Dedifferentiated amniotic fluid mesenchymal stem cell (primary cell): ENCODE data around the gene REPS2.

Source experiments
- DNase-seq: peaks from one replicate; pipeline ENCODE4 v3.0.0-alpha.2; 2016; ENCODE audit errors: extremely low spot score

Gene REPS2

GRCh38 chrX:17000751-17001150 lies 54.3 kb downstream of the REPS2 start:
- no peak for DNase-seq

- no peak for DNase-seq
Measured at GRCh38 chrX:17005712-17006368, 59.4 kb downstream of the REPS2 start.

GRCh38 chrX:17007134-17007768 lies 60.8 kb downstream of the REPS2 start:
- no peak for DNase-seq

DNA sequence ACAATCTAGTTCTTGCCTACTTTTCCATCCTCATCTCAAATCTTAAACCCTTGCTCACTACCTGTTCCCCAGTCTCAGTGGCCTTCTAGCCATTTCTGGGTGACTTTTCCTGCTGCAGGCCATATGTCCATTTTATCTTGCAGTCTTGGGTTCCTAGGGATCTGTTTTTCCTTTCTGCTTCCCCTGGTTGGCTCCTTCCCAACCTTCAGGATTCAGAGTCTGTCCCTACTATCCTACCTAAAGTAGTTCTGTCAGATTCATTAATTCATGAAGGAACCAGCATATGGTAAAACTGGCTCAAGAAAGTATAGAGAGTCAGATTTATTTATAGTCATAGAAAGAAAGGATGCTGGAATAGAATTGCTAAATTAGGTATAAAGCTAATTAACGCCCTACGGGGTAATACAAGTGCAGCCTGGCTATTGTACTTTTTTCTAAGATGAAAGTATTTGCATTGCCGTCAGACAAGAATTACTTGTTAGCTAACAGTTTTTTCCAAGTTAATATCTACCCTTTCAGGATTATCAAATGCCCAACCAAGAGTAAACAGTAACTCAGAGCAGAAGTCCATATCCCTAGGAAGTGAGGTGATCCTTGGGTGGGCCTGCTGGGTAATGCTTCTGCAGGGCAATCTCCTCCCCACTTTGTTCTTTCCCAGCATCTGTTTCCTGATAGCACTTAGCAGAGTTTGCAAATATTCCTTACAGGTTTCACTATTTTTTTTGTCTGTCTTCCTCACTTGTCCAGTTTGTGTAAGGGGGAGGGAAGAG lies 63.6 kb downstream of the REPS2 start:
- no peak for DNase-seq

- no peak for DNase-seq
Measured at GRCh38 chrX:17012465-17012864, 66.0 kb downstream of the REPS2 start.

DNA sequence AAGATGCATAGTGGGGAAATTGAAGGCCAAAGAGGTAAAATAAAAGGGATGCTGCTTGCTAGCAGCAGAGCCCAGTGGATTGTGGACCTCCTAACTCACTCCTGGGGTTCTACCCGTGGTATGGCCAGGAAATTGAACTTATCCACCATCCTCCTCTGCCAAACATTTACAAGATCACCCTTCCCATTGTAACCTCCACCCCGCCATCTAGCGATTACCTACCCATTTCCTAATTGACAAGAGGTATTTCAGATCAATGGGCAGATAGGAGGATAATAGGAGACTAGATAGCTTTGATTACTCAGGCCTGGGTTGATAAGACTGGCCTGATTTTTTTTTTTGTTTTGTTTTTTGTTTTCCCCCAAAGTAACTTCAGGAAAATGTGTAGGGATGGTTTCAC lies 67.8 kb downstream of the REPS2 start:
- DNase-seq = no peak

DNA sequence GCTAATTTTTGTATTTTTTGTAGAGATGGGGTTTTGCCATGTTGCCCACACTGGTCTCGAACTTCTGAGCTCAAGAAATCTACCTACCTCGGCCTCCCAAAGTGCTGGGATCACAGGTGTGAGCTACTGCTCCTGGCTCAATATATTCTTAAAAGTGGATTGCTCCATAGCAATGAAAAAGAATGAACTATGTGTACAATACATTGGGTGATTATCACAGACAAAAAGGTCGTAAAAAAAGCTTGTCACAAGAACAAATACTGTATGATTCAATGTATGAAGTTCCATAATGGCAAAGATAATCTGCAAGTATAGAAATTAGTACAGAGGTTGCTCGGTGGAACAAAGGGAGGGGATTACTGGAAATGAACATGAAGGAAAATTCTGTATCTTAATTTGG lies 70.7 kb downstream of the REPS2 start:
- no peak for DNase-seq

DNA sequence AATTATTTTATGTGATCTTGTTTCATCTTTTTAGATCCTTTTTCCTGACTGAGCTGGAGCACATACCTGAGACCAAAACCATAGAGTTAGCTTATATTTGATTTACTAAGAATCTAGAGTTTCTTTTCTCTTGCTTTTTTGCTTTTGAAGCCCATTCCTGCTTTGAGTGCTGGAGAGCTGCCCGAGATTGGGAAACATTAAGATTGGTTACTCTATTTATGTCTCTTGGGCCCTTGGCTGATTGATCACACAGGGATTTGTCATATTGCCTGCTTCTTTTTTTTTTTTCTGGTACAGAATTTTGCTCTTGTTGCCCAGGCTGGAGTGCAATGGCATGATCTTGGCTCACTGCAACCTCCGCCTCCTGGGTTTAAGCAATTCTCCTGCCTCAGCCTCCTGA lies 73.9 kb downstream of the REPS2 start:
- DNase-seq = no peak

DNA sequence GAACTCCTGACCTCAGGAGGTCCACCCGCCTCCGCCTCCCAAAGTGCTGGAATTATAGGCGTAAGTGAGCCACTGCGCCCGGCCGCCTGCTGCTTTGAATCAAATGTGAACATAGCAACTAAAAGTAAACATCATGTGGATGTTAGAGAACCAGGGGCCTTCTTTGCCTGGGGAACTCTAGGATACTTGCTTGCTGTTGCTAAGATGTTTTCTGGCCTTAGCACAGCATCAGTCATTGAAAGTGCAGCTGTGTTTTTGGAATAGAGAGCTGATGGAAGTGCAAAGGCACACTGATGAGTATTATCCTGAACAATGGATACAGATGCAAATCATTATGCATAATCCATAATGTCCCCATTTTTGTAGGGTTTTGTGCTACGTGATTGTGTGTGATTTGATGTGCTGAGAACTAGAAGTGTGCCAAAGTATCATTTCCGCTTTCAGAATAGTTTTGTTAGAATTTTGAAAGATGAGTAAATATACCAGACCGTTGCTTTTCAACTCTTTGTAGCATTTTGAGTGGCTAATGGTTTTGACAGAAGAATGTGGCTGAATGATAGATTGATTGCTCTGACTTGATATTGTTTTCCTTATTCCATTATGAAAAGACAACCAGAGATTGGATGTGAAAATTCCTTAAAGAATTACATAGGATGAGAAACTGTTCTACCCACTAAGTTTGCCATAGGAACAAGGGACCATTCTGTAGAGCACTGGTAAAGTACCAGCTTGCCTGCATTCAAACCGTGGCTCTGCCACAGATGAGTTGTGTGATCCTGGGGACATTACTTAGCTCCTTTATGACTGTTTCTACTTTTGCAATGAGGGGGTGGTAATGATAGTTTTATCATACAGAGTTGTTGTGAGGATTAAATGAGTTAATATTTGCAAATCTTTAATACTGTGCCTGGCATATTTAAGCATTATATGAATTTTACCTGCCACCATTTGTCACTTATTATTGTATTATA lies 74.7 kb downstream of the REPS2 start:
- DNase-seq = no peak

- peak; percentile 28 for DNase-seq
Measured at GRCh38 chrX:17021851-17022604, 75.6 kb downstream of the REPS2 start.

GRCh38 chrX:17023661-17024060 lies 77.2 kb downstream of the REPS2 start:
- no peak for DNase-seq

DNA sequence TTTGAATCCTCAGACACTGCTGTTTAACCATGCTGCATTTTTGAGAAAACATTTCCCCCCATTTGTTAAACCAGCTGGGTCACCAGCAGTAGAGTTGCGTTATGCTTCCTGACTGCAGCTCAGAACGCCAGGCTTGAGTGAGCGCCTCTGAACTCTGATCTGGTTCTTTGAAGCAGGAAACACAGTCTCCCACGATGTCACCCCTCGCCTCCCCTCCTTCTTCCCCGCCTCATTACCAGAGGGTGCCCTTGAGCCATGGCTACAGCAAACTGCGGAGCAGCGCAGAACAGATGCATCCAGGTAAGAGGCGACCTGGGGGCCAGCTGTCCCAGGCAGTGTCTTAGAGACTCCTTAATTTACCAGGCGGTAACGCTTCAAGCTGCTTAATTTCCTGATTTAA lies 78.4 kb downstream of the REPS2 start:
- DNase-seq = no peak

- no peak for DNase-seq
Measured at GRCh38 chrX:17025621-17026302, 79.3 kb downstream of the REPS2 start.

GRCh38 chrX:17027931-17028330 lies 81.5 kb downstream of the REPS2 start:
- no peak for DNase-seq

GRCh38 chrX:17028356-17028755 lies 81.9 kb downstream of the REPS2 start:
- no peak for DNase-seq

- no peak for DNase-seq
Measured at GRCh38 chrX:17030092-17030491, 83.6 kb downstream of the REPS2 start.

GRCh38 chrX:17030580-17031270 lies 84.3 kb downstream of the REPS2 start:
- DNase-seq = no peak

GRCh38 chrX:17031827-17032226 lies 85.4 kb downstream of the REPS2 start:
- no peak for DNase-seq

GRCh38 chrX:17032351-17032750 lies 85.9 kb downstream of the REPS2 start:
- DNase-seq = no peak

GRCh38 chrX:17033225-17033624 lies 86.8 kb downstream of the REPS2 start:
- DNase-seq = no peak
